ENCODE measurements around the gene UAP1L1.

UAP1L1 gene

DNA sequence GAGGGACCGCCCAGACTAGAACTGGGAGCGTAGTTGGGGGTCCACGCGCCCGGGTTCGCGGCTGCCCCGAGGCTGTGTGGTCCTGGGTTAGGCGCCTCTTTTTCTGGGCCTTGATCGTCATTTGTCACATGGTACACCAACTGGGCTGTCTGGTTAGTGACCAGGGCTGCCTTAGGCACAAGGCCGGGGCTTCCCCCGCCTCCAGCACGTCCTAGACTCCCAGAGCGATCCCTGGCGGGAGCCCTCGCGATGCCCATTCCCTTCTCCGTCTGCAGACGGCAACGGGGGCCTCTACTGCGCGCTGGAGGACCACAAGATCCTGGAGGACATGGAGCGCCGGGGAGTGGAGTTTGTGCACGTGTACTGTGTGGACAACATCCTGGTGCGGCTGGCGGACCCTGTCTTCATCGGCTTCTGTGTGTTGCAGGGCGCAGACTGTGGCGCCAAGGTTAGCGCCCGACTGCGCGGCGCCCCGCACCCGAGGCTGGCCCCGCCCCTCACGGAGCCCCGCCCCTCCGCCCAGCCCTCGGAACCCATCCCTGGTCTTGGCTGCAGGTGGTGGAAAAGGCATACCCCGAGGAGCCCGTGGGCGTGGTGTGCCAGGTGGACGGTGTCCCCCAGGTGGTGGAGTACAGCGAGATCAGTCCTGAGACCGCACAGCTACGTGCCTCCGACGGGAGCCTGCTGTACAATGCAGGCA lies 1.5 kb downstream of the UAP1L1 start:
- Histone ChIP-seq H3F3A (ENCODE audit: insufficient read depth, low read length) (peaks cover 10% of the 10 kb centered on the region; the same call in 1 of the 2 replicates), H3K27me3 (replicated peaks; ENCODE audit: insufficient read depth, low read length) (no peaks in the 10 kb centered on the region), H3K9ac (ENCODE audit: low read length) (no peak overlapping the region), H3K4me3 (ENCODE audit: low read length) (peak overlapping the region; percentile 81; the same call in 1 of the 2 replicates), H3K9me3 (replicated peaks; ENCODE audit: insufficient read depth, low read length) (no peaks in the 10 kb centered on the region), H3K36me3 (replicated peaks; ENCODE audit: insufficient read depth, low read length) (peaks cover 3% of the 10 kb centered on the region; the same call in 1 of the 2 replicates), H4K20me1 (ENCODE audit: insufficient read depth, low read length) (no peaks in the 10 kb centered on the region), H3K4me2 (ENCODE audit: low read depth, low read length) (peak overlapping the region; percentile 92; the same call in 1 of the 2 replicates), H3K79me2 (ENCODE audit: low read length) (peaks cover 24% of the 10 kb centered on the region), H2AFZ (ENCODE audit: low read length) (no peak overlapping the region), H3K27ac (ENCODE audit: low read length) (no peak overlapping the region), H3K4me1 (ENCODE audit: low read length) (0 out of 2 replicates have a peak, but pooled peaks cover 5% of the 10 kb centered on the region), H3K9me2 (replicated peaks; ENCODE audit: insufficient read depth, low read length) (no peaks in the 10 kb centered on the region)
- DNase-seq = no peak
- TF ChIP-seq EZH2phosphoT487 (IDR thresholded peaks at IDR 0.05; ENCODE audit: low read length) (no peak), EZH2 (optimal IDR thresholded peaks at IDR 0.05; ENCODE audit: low read depth, low read length) (no peak)
- TF ChIP-seq, protein P1, sequence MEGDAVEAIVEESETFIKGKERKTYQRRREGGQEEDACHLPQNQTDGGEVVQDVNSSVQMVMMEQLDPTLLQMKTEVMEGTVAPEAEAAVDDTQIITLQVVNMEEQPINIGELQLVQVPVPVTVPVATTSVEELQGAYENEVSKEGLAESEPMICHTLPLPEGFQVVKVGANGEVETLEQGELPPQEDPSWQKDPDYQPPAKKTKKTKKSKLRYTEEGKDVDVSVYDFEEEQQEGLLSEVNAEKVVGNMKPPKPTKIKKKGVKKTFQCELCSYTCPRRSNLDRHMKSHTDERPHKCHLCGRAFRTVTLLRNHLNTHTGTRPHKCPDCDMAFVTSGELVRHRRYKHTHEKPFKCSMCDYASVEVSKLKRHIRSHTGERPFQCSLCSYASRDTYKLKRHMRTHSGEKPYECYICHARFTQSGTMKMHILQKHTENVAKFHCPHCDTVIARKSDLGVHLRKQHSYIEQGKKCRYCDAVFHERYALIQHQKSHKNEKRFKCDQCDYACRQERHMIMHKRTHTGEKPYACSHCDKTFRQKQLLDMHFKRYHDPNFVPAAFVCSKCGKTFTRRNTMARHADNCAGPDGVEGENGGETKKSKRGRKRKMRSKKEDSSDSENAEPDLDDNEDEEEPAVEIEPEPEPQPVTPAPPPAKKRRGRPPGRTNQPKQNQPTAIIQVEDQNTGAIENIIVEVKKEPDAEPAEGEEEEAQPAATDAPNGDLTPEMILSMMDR (IDR thresholded peaks at IDR 0.05; ENCODE audit: low read length) = no peak

DNA sequence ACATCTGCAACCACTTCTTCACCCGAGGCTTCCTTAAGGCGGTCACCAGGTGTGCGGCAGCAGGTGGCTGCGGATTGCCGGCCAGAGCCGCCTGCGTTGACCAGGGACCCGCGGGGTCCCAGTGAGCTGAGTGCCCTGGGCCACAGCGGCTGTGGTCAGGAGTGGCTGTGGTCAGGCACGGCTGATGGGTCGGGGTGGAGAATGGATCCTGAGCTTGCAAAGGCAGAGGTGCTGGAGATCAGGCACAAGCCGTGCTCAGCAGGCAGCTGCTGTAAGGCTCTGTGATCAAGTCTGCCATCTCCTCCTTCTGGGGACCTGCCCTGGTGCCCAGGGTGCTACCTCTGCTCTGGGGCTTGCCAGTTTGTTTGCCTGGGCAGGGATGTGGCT lies 2.1 kb downstream of the UAP1L1 start:
- TF ChIP-seq EZH2 (optimal IDR thresholded peaks at IDR 0.05; ENCODE audit: low read depth, low read length) = no peak
- TF ChIP-seq, protein P1 (IDR thresholded peaks at IDR 0.05; ENCODE audit: low read length) = no peak

DNA sequence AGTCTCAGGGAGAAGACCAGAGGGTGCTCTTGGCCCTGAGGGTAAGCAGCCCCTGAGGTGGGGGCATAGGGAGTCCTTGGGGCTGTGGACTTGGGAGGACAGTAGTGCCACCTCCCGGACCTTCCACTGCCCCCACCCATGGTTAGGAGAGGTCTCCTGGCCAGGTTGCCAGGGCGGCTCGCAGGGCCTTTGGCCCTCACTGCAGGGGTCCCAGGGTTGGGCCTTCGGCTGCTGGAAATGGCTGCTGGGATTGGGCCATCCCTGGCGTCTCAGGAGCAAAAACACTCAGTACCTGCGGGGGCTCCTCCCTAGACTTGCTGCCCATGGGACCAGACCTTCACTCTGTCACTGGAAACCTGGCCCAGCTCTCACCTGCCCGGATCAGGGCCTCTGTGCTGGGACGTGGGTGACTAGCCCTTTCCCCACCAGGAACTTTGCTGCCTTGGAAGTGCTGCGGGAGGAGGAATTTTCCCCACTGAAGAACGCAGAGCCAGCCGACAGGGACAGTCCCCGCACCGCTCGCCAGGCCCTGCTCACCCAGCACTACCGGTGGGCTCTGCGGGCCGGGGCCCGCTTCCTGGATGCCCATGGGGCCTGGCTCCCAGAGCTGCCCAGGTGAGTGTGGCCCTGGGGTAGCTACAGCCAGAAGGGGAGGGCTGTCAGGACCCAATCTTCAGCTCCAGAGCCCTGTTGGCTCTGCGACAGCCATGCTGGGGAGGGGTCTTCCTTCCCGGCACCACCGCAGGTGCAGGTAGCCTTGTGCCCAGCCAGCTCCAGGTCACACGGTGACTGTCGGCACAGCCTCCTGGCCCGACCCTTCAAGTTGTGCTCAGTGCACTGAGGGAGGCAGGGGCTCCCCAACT lies 3.2 kb downstream of the UAP1L1 start:
- no peak for DNase-seq
- Histone ChIP-seq H3K9ac (ENCODE audit: low read length) (no peak overlapping the region), H3K4me2 (ENCODE audit: low read depth, low read length) (no peak overlapping the region), H3K4me1 (ENCODE audit: low read length) (peaks cover 6% of the 10 kb centered on the region; the same call in 1 of the 2 replicates), H3K27me3 (replicated peaks; ENCODE audit: insufficient read depth, low read length) (no peaks in the 10 kb centered on the region), H3K79me2 (ENCODE audit: low read length) (peaks cover 24% of the 10 kb centered on the region), H3K36me3 (replicated peaks; ENCODE audit: insufficient read depth, low read length) (peaks cover 3% of the 10 kb centered on the region; the same call in 1 of the 2 replicates), H3K4me3 (ENCODE audit: low read length) (no peak overlapping the region), H2AFZ (ENCODE audit: low read length) (no peak overlapping the region), H3K9me3 (replicated peaks; ENCODE audit: insufficient read depth, low read length) (no peaks in the 10 kb centered on the region), H3K27ac (ENCODE audit: low read length) (no peak overlapping the region), H3K9me2 (replicated peaks; ENCODE audit: insufficient read depth, low read length) (no peaks in the 10 kb centered on the region), H3F3A (ENCODE audit: insufficient read depth, low read length) (peaks cover 11% of the 10 kb centered on the region; the same call in 1 of the 2 replicates), H4K20me1 (ENCODE audit: insufficient read depth, low read length) (no peaks in the 10 kb centered on the region)
- TF ChIP-seq EZH2 (optimal IDR thresholded peaks at IDR 0.05; ENCODE audit: low read depth, low read length) (no peak), EZH2phosphoT487 (IDR thresholded peaks at IDR 0.05; ENCODE audit: low read length) (no peak)
- TF ChIP-seq, protein P1 (IDR thresholded peaks at IDR 0.05; ENCODE audit: low read length) = no peak

More for the DNA sequence above, 2.1 kb downstream of the UAP1L1 start:
- Histone ChIP-seq H3F3A (ENCODE audit: insufficient read depth, low read length) (peaks cover 11% of the 10 kb centered on the region; the same call in 1 of the 2 replicates), H3K9me2 (replicated peaks; ENCODE audit: insufficient read depth, low read length) (no peaks in the 10 kb centered on the region), H2AFZ (ENCODE audit: low read length) (no peak overlapping the region), H3K27me3 (replicated peaks; ENCODE audit: insufficient read depth, low read length) (no peaks in the 10 kb centered on the region), H3K9me3 (replicated peaks; ENCODE audit: insufficient read depth, low read length) (no peaks in the 10 kb centered on the region), H3K4me1 (ENCODE audit: low read length) (0 out of 2 replicates have a peak, but pooled peaks cover 5% of the 10 kb centered on the region), H3K36me3 (replicated peaks; ENCODE audit: insufficient read depth, low read length) (peaks cover 3% of the 10 kb centered on the region; the same call in 1 of the 2 replicates), H3K9ac (ENCODE audit: low read length) (no peak overlapping the region), H3K79me2 (ENCODE audit: low read length) (peaks cover 24% of the 10 kb centered on the region), H3K4me2 (ENCODE audit: low read depth, low read length) (no peak overlapping the region), H3K4me3 (ENCODE audit: low read length) (no peak overlapping the region), H3K27ac (ENCODE audit: low read length) (no peak overlapping the region), H4K20me1 (ENCODE audit: insufficient read depth, low read length) (no peaks in the 10 kb centered on the region)
- DNase-seq = no peak
